ENCODE measurements around the gene AKAP13. TPM values are rescaled to one million over a fixed set of nuclear protein-coding genes. Genes with fewer than 3 reads are reported as not detected.

Gene AKAP13
- total RNA-seq, 1 experiment from 2014 or later = 47.3 TPM

DNA sequence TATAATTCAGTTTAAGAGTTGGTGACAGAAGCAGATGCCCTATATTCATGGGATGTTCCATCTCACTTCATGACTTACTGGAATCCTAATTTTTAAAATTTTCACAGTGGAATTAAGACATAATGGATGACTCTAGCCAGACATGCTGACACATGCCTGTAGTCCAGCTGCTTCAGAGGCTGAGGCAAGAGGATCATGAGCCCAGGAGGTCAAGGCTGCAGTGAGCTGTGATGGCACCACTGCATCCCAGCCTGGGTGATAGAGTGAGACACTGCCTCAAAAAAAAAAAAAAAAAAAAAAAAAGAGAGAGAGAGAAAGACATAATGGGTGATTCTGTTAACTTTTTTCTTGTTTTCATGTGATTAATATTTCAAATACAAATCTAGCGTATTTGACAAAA is 290.8 kb downstream of the AKAP13 start:
- Histone ChIP-seq H3K23ac (ENCODE audit: insufficient read length, low read depth, low read length) (no peak overlapping the region), H3K4me1 (ENCODE audit: insufficient read depth, low read length) (no peaks in the 10 kb centered on the region), H2AK5ac (ENCODE audit: insufficient read length, low read length) (no peak overlapping the region), H3T11ph (ENCODE audit: low read length) (no peak overlapping the region), H4K8ac (replicated peaks; ENCODE audit: insufficient read length, low read depth, low read length) (no peak overlapping the region), H4K91ac (ENCODE audit: insufficient read length, low read depth, low read length) (no peak overlapping the region), H3K9me3 (ENCODE audit: control insufficient read depth, low read depth, low read length) (no peaks in the 10 kb centered on the region), H3K56ac (ENCODE audit: insufficient read length, low read depth, low read length) (no peak overlapping the region), H2BK5ac (ENCODE audit: insufficient read length, low read length) (no peak overlapping the region), H3K18ac (ENCODE audit: insufficient read length, low read depth, low read length) (no peak overlapping the region), H2AFZ (ENCODE audit: low read length) (no peak overlapping the region), H3K9ac (ENCODE audit: extremely low read depth, insufficient read length, low read length) (no peak overlapping the region), H3K4me2 (ENCODE audit: insufficient read depth, insufficient read length, low read length) (no peak overlapping the region), H2BK120ac (ENCODE audit: low read depth, low read length, poor library complexity, severe bottlenecking) (no peak overlapping the region), H4K20me1 (ENCODE audit: control insufficient read depth, insufficient read depth, insufficient read length) (no peaks in the 10 kb centered on the region), H4K5ac (ENCODE audit: insufficient read length, low read depth, low read length) (no peak overlapping the region), H3K79me2 (ENCODE audit: insufficient read depth, low read length) (no peaks in the 10 kb centered on the region), H2BK12ac (ENCODE audit: insufficient read length, low read depth, low read length) (no peak overlapping the region), H2BK20ac (ENCODE audit: low read depth, low read length, poor library complexity, severe bottlenecking) (no peak overlapping the region), H3K79me1 (ENCODE audit: insufficient read depth, low read depth, low read length, poor library complexity, severe bottlenecking) (no peaks in the 10 kb centered on the region), H3K27ac (ENCODE audit: insufficient read length, low read depth, low read length) (no peak overlapping the region), H3K27me3 (ENCODE audit: insufficient read depth, low read length) (no peaks in the 10 kb centered on the region), H2BK15ac (ENCODE audit: low read depth, low read length) (no peak overlapping the region), H3K14ac (ENCODE audit: insufficient read depth, low read length) (no peak overlapping the region), H3K4ac (ENCODE audit: low read depth, low read length) (no peak overlapping the region), H3K23me2 (ENCODE audit: insufficient read length, low read depth, low read length, poor library complexity, severe bottlenecking) (no peaks in the 10 kb centered on the region)
- Mint-ChIP-seq H3K9me3 (no peaks in the 10 kb centered on the region), H3K4me1 (no peaks in the 10 kb centered on the region), H3K36me3 (ENCODE audit: insufficient read depth in 1 of 3, low read depth in 3 of 3) (peaks cover 3 to 34% (median 27%) of the 10 kb centered on the region in 3 experiments; a peak in 5 of 7 replicates), H3K27ac (0 out of 7 replicates have a peak overlapping the region, but pooled peaks of 1 of the 3 experiments have one; percentile 29), H3K27me3 (ENCODE audit: low read depth) (no peaks in the 10 kb centered on the region), H3K4me3 (no peak overlapping the region)
- TF ChIP-seq, protein P1, sequence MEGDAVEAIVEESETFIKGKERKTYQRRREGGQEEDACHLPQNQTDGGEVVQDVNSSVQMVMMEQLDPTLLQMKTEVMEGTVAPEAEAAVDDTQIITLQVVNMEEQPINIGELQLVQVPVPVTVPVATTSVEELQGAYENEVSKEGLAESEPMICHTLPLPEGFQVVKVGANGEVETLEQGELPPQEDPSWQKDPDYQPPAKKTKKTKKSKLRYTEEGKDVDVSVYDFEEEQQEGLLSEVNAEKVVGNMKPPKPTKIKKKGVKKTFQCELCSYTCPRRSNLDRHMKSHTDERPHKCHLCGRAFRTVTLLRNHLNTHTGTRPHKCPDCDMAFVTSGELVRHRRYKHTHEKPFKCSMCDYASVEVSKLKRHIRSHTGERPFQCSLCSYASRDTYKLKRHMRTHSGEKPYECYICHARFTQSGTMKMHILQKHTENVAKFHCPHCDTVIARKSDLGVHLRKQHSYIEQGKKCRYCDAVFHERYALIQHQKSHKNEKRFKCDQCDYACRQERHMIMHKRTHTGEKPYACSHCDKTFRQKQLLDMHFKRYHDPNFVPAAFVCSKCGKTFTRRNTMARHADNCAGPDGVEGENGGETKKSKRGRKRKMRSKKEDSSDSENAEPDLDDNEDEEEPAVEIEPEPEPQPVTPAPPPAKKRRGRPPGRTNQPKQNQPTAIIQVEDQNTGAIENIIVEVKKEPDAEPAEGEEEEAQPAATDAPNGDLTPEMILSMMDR (conservative IDR thresholded peaks at IDR 0.05) = no peak
- no peak for DNase-seq
- WGBS (ENCODE audit: extremely low coverage, insufficient read length, low lambda C conversion rate) = no CpG with 5 or more reads among the region's 1 CpG
